ENCODE measurements around the gene SLC6A16.
"Not testable (repeated sequence)": the region's sequence is repeated elsewhere in the genome, so short reads cannot be mapped to it uniquely, and the experiment has no call there.

SLC6A16 gene

DNA sequence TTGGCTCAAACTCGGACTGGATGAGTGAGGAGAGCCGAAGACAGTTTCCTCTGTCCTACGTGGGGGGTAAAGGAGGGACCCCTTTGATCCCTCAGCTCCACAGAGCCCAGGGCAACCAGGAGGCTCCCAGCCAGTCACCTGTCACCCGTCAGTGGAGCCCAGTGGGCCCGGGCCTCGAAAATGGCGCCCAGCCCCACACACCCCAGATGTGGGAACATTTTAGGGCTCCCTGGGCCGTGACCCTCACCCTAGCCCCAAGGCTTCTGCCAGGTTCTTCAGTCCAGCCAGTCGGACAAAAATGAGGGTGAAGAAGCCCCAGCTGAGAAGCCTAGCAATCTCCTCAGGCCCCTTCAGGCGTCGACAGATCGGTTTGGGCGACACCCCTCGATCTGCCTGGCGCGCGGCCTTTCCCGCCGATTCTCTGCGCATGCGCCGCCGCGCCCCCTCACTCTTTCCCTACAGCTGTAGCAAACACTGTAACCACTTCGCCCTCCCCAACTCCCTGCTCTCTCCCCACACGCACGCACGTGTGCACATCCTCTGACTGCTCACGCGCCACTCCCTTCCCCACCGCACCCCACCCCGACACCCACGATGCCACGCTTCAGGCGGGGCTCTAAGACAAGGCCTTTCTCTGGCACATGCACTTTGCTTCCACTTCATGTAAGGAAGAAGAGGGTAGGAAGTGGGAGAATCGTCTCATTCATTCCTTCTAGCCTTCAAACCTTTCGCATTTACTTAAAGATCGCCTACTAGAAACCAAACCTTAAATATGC is at the start of gene SLC6A16:
Gene SLC6A16, minus strand, starts transcription at position 391 of the 776 bp plus-strand sequence. CDS start 13,844 bp downstream, outside the sequence.
- no peak for ATAC-seq
- no peak for DNase-seq

DNA sequence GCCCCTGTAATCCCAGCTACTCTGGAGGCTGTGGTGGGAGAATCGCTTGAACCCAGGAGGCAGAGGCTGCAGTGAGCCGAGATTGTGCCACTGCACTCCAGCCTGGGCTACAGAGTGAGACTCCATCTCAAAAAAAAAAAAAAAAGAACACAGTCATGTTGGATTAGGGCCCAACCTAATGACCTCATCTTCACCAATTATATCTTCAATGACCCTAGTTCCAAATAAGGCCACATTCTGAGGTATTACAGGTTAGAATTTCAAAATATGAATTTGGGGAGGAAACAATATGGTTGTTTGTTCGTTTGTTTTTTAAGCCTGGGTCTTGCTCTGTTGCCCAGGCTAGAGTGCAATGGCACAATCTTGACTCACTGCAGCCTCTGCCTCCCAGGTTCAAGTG is 48.2 kb upstream of the SLC6A16 start:
- ATAC-seq = not testable (repeated sequence)

DNA sequence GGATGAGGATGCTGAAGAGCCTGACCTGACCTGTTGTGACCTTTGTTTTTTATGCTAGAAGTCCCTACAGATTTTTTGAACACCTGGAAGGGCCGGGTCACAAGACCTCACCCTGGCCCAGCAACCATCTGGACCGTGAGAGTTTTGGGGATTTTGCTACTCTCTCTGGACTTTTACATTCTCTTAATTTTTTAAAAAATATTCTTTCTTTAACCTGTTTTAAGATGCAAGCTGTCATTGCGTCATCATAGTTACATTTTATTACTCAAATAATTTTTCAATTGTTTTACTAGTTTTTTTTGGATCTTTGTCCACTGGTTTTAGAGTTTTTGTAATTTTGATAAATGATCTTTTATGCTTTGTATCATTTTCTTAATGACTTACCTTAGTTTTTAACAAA is 46.2 kb upstream of the SLC6A16 start:
- ATAC-seq = no peak
- no peak for DNase-seq

More for the DNA sequence above, 48.2 kb upstream of the SLC6A16 start:
- DNase-seq = not testable (repeated sequence)

GRCh38 chr19:49368711-49369358 is 43.8 kb upstream of the SLC6A16 start:
- DNase-seq (no peak), ATAC-seq (no peak)

DNA sequence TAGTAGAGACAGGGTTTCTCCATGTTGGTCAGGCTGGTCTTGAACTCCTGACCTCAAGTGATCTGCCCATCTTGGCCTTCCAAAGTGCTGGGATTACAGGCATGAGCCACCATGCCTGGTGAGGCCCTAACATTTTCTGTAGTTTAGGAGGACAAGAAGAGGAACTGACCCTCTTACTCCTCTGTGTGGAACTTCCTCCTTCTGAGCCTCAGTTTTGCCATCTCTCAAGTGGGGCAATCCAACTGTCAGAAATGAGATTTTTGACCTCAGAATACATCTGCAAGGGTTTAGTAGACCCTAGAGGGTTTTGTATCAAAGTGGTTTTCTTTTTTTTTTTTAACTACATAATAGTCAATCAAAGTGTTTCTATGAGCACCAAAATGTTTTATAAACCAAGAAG is 41.1 kb upstream of the SLC6A16 start:
- DNase-seq (no peak), ATAC-seq (no peak)

GRCh38 chr19:49364083-49364737 is 39.2 kb upstream of the SLC6A16 start:
- DNase-seq = no peak

GRCh38 chr19:49363268-49364082 is 38.5 kb upstream of the SLC6A16 start, which contains the start of gene DKKL1:
Gene DKKL1, plus strand, starts transcription at chr19:49363877. Its CDS starts 122 bp downstream, at chr19:49363999.
- ATAC-seq (peak; percentile 82), DNase-seq (peak; percentile 89)

More at GRCh38 chr19:49364083-49364737, 39.2 kb upstream of the SLC6A16 start:
- no peak for ATAC-seq

DNA sequence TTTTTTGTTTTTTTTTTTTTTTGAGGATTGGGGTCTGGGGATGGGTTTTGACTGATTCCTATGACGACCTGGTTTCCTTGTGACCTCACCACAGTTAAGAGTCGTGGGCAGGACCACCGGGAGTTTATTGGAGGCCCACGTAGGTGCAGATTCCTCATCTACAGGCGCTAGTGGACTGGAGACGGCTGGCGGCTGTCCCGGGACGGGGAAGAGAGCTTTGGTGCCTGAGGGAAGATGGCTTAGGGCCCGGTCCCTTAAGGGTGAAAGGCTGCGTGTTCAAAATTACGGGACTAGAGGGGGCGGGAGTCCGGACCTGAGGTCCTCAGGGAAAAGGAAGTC is 37.9 kb upstream of the SLC6A16 start:
- DNase-seq = no peak
- no peak for ATAC-seq

DNA sequence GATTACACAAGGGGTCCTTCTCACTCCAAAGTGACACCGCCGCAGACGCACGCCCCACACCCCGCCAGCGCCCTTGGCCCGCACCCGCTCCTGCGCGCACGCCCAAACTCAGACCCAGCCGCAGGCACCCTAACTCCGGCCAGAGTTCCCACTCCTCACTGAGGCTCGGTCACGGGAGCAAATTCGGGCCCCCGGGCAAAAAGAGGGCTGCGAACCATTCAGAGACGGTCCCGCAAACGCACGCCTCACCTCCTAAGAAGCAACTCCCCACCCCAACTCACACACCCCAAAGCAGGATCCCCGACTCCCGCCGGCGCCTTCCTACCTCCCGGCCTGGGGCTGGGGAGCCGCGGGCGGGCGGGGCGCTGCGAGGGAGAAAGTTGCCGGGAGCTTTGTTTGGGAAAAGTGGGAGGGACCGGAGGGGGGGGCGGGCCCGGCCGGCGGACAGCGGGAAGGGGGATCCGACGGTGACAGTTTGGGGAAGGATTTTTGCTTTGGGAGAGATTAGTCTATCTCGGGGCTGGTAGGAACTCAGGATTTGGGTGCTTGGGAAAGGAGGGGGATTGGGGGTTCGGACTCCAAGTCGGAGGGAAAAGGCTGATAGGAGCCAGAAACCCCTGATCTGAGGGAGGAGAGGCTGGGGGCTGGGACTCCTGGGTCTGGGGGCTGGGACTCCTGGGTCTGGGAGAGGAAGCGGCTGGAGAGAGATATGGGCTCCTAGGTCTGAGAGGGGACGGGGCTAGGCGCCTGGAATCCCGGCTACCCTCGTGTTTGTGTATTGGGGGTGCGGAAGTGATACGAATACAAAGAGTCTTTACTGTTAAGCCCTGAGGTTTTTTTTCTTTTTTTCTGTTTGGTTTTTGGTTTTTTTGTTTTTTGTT is 37.3 kb upstream of the SLC6A16 start, which contains the start of gene TEAD2:
Gene TEAD2, minus strand, starts transcription at position 369 of the 881 bp plus-strand sequence. CDS start 2,341 bp downstream, outside the sequence.
- DNase-seq = peak; percentile 27
- ATAC-seq = no peak

DNA sequence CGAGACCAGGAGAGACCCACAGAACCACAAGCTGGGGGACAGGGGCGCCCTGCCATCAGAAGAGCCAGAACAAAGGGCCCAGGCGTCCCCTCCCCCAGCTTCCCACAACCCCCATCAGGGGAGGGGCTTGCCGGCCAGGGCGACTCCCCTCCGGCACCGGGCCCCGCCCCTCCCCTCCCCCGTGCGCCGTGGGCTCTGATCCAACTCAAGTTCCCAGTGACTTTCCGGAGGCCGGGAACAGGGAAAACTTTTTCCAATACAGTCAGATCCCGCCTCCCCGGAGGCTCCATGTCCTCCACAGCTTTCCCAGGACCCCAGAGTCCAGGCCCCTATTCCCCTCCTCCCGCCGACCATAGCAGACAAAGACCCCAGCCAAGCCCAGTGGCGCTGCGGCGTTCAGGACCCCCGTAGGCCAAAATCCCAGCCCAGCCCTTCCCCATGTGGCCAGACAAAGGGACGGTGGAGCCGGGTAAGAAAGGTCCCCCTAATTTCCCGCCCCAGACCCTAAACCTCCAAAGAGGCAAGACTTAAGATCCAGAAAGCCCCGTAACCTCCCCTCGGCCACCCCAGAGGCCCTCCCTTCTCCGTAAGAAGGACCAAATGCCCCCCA is 36.6 kb upstream of the SLC6A16 start:
- no peak for ATAC-seq

GRCh38 chr19:49359851-49360820 is 35.1 kb upstream of the SLC6A16 start:
- DNase-seq (no peak), ATAC-seq (no peak)

More for the DNA sequence above, 36.6 kb upstream of the SLC6A16 start:
- peak; percentile 36 for DNase-seq

- no peak for ATAC-seq
- no peak for DNase-seq
Measured at GRCh38 chr19:49357186-49357585, 32.2 kb upstream of the SLC6A16 start.

DNA sequence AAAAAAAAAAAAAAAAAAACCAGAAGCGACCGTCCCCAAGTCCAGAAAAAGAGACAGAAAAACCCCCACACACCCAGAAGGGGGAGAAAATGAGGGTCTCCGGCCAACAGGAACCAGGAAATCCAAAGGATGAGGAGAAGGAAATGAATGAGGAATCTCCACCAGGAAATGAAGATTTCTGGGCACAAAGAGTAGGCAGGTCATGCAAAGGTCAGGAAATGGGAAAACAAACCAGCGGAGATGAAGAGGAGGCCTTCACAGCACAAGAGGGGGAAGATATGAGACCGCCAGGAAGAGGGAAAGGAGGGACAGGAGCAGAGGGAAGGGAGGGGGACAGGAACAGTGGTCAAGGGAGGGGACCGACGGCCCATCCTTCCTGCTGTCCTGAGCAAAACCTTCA is 31.4 kb upstream of the SLC6A16 start:
- ATAC-seq (no peak), DNase-seq (no peak)

GRCh38 chr19:49355909-49356353 is 30.9 kb upstream of the SLC6A16 start:
- ATAC-seq = no peak
- no peak for DNase-seq

DNA sequence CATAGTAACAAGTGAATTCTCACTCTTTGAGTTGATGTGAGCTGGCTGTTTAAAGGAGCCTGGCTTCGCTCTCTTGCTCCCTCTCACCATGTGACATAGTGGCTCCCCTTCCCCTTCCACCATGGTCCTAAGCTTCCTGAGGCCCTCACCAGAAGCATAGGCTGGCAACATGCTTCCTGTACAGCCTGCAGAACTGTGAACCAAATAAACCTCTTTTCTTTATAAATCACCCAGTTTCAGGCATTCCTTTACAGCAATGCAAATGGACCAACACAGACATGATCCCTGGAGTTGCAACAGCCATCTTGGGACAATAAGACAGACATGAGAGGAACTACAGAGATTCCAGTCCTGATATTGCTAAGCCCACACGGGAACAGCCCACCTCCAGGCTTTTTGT is 24.6 kb upstream of the SLC6A16 start:
- ATAC-seq (no peak), DNase-seq (no peak)

GRCh38 chr19:49348305-49349189 is 23.6 kb upstream of the SLC6A16 start:
- no peak for ATAC-seq
- no peak for DNase-seq

DNA sequence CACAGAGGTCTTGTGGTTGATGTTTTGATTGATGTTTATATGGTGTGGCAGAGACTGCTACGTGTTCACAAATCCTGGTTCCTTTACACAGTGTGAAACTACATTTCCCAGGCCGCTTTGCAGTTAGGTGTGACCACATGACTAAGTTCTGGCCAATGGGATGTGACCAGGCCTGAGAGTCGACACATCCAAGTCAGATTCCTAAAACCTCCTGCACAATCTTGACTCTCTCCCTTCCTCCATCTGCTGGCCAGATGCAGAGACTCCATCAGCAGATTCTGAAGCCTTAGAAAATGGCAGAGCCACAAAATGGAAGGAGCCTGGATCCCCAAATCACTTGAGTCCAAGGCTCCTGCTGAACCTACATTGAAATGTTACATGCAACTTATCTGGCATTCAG is 22.8 kb upstream of the SLC6A16 start:
- DNase-seq (no peak), ATAC-seq (peak; percentile 43)

DNA sequence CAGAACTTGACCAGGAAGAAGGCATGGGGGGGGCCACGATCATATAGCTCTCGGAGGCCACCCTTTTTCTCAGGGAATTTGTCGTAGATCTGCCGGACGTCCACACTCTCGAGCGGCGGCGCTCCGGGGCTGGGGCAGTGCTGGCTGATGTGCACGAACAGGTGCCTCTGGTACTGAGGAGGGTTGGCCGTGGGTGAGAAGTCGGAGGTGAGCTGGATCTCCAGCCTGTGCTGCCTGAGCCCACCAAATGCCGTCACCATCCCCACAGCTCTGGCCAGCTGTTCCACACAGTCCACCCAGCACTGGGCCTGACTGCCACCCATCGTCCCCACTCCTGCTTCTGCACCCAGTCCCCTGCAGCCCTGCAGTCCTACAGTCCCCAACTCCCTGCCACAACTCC is 22.2 kb upstream of the SLC6A16 start:
- no peak for ATAC-seq
- no peak for DNase-seq
